HG02943 (cell line): Measurements from ENCODE around the gene MCTS1.
"Not testable (repeated sequence)": the region's sequence is repeated elsewhere in the genome, so short reads cannot be mapped to it uniquely, and the experiment has no call there.

Experiments used
- ATAC-seq: cut with Tn5 transposase; IDR thresholded peaks from one replicate; pipeline ENCODE4 v1.9.1; 2021; ENCODE audit warnings: mild to moderate bottlenecking, low read depth, moderate library complexity; ENCODE audit not compliant: unreplicated experiment

MCTS1 gene

GRCh38 chrX:120625371-120625770, 21.5 kb downstream of the MCTS1 start:
- ATAC-seq, result no peak

GRCh38 chrX:120629667-120630537, 26.0 kb downstream of the MCTS1 start, which contains the start of gene C1GALT1C1:
C1GALT1C1 (minus strand) TSS chrX:120630054; CDS start chrX:120627166, 2,888 bp downstream.
- ATAC-seq, result peak; percentile 95

- ATAC-seq, result no peak
These were observed 34.7 kb downstream of the MCTS1 start for GRCh38 chrX:120638619-120639018.

- no peak for ATAC-seq
These were observed 39.0 kb downstream of the MCTS1 start for GRCh38 chrX:120642871-120643270.

GRCh38 chrX:120647127-120647526, 43.2 kb downstream of the MCTS1 start:
- ATAC-seq, result no peak

- ATAC-seq, result not testable (repeated sequence)
These were observed 48.4 kb downstream of the MCTS1 start for GRCh38 chrX:120652256-120652655.

- ATAC-seq, result no peak
These were observed 49.1 kb downstream of the MCTS1 start for GRCh38 chrX:120653000-120653399.

GRCh38 chrX:120660637-120661036, 56.7 kb downstream of the MCTS1 start:
- ATAC-seq, result no peak
